Choroid plexus epithelial cell (primary cell): ENCODE results near the gene IRF2.

Source experiments
- DNase-seq: peaks from one replicate; pipeline ENCODE4 v3.0.0-alpha.2; 2010; ENCODE audit warnings: low read depth
- H3K4me3 ChIP-seq: 2 replicates; pipeline ENCODE4 v1.5.1; 2011; ENCODE audit warnings: low read depth, mild to moderate bottlenecking, control low read depth, low read length, moderate library complexity
- TF ChIP-seq, protein P1 (sequence below): conservative IDR thresholded peaks from 2 replicates; pipeline ENCODE4 v1.5.1; 2011; ENCODE audit warnings: low read depth, mild to moderate bottlenecking, control low read depth, inconsistent platforms, low read length, moderate library complexity

Gene IRF2

DNA sequence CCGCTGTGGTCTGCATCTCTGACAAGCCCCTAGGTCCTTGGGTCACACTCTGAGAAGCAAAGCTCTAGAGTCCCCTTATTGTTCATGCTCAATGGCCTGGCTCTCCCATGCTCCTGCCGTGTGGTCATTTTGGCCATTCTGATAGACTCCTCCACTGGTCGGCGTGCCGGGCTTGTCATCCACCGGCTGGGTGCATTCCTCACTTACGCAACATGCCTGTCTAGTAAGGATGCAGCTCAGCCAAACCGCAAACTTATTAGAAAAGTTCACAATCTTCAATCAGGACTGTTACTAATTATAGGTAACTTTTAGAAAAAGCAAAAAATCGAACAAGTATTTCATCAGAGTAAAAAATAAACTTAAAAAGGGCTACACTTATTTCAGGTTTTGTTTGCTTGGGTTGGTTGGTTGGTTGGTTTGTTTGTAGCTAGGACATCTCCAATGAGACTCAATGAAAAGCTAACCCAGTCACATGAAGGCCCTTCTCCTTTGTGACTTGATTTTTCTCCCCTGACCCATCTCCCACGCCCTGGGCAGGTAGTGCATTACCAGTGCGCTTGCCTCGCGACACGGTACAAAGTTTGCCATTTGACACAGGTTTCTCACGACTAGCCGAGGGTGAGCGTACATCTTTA lies 41.0 kb downstream of the IRF2 start:
- DNase-seq = peak; percentile 31

GRCh38 chr4:184432127-184432922 lies 42.0 kb downstream of the IRF2 start:
- TF ChIP-seq, protein P1, sequence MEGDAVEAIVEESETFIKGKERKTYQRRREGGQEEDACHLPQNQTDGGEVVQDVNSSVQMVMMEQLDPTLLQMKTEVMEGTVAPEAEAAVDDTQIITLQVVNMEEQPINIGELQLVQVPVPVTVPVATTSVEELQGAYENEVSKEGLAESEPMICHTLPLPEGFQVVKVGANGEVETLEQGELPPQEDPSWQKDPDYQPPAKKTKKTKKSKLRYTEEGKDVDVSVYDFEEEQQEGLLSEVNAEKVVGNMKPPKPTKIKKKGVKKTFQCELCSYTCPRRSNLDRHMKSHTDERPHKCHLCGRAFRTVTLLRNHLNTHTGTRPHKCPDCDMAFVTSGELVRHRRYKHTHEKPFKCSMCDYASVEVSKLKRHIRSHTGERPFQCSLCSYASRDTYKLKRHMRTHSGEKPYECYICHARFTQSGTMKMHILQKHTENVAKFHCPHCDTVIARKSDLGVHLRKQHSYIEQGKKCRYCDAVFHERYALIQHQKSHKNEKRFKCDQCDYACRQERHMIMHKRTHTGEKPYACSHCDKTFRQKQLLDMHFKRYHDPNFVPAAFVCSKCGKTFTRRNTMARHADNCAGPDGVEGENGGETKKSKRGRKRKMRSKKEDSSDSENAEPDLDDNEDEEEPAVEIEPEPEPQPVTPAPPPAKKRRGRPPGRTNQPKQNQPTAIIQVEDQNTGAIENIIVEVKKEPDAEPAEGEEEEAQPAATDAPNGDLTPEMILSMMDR = no peak
- H3K4me3 ChIP-seq = no peak overlapping the region
- DNase-seq = no peak

More for the DNA sequence above, 41.0 kb downstream of the IRF2 start:
- TF ChIP-seq, protein P1 = no peak
- no peak overlapping the region for H3K4me3 ChIP-seq

DNA sequence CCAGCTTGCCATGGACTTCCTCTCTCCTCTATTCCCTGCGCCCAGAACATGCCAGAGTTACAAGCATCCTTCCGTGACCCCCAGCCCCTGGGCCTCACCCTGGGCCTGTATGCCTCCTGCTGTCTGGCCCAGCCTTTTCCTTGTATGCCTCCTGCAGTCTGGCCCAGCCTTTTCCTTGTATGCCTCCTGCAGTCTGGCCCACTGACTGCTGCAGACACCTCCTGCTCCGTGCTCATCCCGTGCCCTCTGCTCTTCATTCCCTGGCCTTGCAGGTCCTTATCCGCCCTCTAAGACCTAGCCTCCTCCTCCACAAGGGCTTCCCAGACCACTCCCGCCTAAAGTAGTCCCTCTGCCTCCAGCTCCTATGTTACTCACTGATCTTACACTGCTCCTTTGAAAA lies 44.2 kb downstream of the IRF2 start:
- TF ChIP-seq, protein P1 = no peak
- DNase-seq = no peak
- no peak overlapping the region for H3K4me3 ChIP-seq

GRCh38 chr4:184428787-184429186 lies 45.6 kb downstream of the IRF2 start:
- TF ChIP-seq, protein P1 = no peak
- H3K4me3 ChIP-seq = no peak overlapping the region
- DNase-seq = no peak

DNA sequence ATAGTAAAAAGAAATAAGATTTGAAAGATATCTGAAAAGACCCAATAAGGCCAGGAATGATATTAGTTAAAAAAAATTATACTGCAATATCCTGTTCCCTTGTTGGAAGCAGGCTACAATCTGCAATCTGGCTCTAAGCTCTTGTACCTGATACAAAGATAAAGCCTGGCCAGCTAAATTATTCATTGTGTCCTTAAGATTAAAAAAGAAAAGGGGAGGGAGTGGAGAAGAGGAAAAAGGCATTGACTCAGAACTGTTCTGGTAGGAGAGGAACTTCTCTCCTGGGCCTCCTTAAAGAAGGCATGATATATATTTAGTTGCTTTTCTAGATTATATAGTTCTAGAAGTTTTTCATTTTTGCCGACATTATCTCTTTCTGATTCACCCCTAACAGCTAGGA lies 46.7 kb downstream of the IRF2 start:
- TF ChIP-seq, protein P1 = no peak

GRCh38 chr4:184427093-184427492 lies 47.3 kb downstream of the IRF2 start:
- no peak overlapping the region for H3K4me3 ChIP-seq
- TF ChIP-seq, protein P1 = no peak
- no peak for DNase-seq

More for the DNA sequence above, 46.7 kb downstream of the IRF2 start:
- no peak overlapping the region for H3K4me3 ChIP-seq
- DNase-seq = no peak
